ENCODE results near the gene FRY. TPM values are rescaled to one million over a fixed set of nuclear protein-coding genes. Genes with fewer than 3 reads are reported as not detected.

Gene FRY
- total and polyA plus RNA-seq, 2 of the 13 experiments (the other 11 are each of a cell fraction or from before 2014, with no cell fraction given) = 8.2 to 13.1 TPM

DNA sequence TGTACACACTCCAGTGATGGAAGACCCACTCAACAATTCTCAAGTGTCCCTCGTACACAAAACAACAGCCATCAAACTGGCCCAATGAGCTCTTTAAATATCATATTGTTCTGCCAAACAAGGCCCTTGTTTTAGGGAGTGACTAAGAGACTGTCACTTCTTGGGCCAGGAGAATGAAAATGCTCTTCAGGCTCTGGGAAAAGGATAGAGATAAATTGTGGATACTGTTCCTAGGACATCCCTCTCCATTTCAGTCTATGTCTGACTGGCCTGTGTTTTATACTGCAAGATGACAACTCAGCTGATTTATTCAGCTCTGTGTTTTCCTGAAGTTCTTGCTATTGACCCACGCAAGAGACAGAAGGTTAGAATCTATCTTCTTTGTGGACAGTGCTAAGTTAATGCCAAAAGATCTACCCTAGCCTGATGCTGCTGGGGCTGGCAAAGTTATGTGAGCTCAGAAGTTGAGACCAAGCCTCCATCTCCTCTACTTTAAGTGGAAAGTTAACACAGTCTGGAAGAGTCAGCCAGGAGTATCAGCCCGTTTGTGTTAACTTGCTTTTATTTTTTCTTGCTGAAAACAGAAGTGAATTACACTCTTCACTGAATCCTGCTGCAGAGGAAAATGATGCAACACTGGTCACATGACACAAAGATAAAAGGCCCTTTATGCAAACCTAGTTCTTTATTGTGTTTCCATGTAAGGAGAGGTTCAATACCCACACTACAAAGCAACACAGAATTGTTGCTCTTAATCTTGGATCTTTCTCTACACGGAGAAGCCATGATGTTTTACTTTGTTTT lies 14.6 kb downstream of the FRY start (continued):
- TF ChIP-seq ZNF790 (CRISPR knock-in tag; IDR thresholded peaks at IDR 0.05; ENCODE audit: borderline replicate concordance) (no peak), SOX5 (CRISPR knock-in tag; IDR thresholded peaks at IDR 0.05; ENCODE audit: borderline replicate concordance) (peak; percentile 87), HMG20A (CRISPR knock-in tag; IDR thresholded peaks at IDR 0.05; ENCODE audit: borderline replicate concordance) (peak; percentile 64; the same call in 1 of the 2 replicates), TBX2 (CRISPR knock-in tag; IDR thresholded peaks at IDR 0.05; ENCODE audit: borderline replicate concordance) (0 out of 2 replicates have a peak, but pooled peaks have one; percentile 27), WIZ (CRISPR knock-in tag; IDR thresholded peaks at IDR 0.05) (no peak), ZNF577 (CRISPR knock-in tag; IDR thresholded peaks at IDR 0.05; ENCODE audit: borderline replicate concordance, low read depth) (no peak), SAP130 (CRISPR knock-in tag; IDR thresholded peaks at IDR 0.05; ENCODE audit: low read depth) (peak; percentile 37; the same call in 1 of the 2 replicates), ZNF709 (CRISPR knock-in tag; IDR thresholded peaks at IDR 0.05) (no peak), PCBP2 (optimal IDR thresholded peaks at IDR 0.05; ENCODE audit: low read depth, low read length, poor library complexity, severe bottlenecking) (no peak), ZNF281 (CRISPR knock-in tag; IDR thresholded peaks at IDR 0.05; ENCODE audit: borderline replicate concordance) (no peak), EZH2 (conservative IDR thresholded peaks at IDR 0.05; ENCODE audit: low read depth, low read length) (no peak), HNRNPH1 (optimal IDR thresholded peaks at IDR 0.05; ENCODE audit: low read depth, low read length) (no peak), ARHGAP35 (CRISPR knock-in tag; IDR thresholded peaks at IDR 0.05; ENCODE audit: borderline replicate concordance) (no peak), BCL6 (CRISPR knock-in tag; IDR thresholded peaks at IDR 0.05) (peak; percentile 79), ZNF205 (CRISPR knock-in tag; IDR thresholded peaks at IDR 0.05) (no peak), NRL (CRISPR knock-in tag; IDR thresholded peaks at IDR 0.05; ENCODE audit: borderline replicate concordance) (no peak), ZNF713 (CRISPR knock-in tag; IDR thresholded peaks at IDR 0.05) (no peak), FOXA1 (IDR thresholded peaks at IDR 0.05) (no peak), FOXA1 (CRISPR knock-in tag; IDR thresholded peaks at IDR 0.05) (no peak), ZNF660 (CRISPR knock-in tag; IDR thresholded peaks at IDR 0.05; ENCODE audit: borderline replicate concordance, low read depth) (no peak), SP5 (CRISPR knock-in tag; IDR thresholded peaks at IDR 0.05; ENCODE audit: borderline replicate concordance, low read depth) (no peak), MAFK (conservative IDR thresholded peaks at IDR 0.05 in 1 of 2, IDR thresholded peaks at IDR 0.05 in 1 of 2; ENCODE audit: low read length in 2 of 2) (no peak), ZNF468 (CRISPR knock-in tag; IDR thresholded peaks at IDR 0.05) (no peak)
- TF ChIP-seq, protein P1, sequence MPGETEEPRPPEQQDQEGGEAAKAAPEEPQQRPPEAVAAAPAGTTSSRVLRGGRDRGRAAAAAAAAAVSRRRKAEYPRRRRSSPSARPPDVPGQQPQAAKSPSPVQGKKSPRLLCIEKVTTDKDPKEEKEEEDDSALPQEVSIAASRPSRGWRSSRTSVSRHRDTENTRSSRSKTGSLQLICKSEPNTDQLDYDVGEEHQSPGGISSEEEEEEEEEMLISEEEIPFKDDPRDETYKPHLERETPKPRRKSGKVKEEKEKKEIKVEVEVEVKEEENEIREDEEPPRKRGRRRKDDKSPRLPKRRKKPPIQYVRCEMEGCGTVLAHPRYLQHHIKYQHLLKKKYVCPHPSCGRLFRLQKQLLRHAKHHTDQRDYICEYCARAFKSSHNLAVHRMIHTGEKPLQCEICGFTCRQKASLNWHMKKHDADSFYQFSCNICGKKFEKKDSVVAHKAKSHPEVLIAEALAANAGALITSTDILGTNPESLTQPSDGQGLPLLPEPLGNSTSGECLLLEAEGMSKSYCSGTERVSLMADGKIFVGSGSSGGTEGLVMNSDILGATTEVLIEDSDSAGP (CRISPR knock-in tag; IDR thresholded peaks at IDR 0.05; ENCODE audit: borderline replicate concordance) = no peak

Measured in HepG2 (cell line).